Ramos (cell line): ENCODE measurements around the gene ADI1.
"Not testable (repeated sequence)": the region's sequence is repeated elsewhere in the genome, so short reads cannot be mapped to it uniquely, and the experiment has no call there.

Experiments
- in situ Hi-C: fragments of 300-500 bp; cut with MboI; formaldehyde crosslinking; loops from one replicate; pipeline ENCODE4 v1.14.3; 2022; ENCODE audit warnings: low sequenced_read_pairs; ENCODE audit not compliant: unreplicated experiment

The ADI1 gene

GRCh38 chr2:3453190-3453999 lies 65.9 kb downstream of the ADI1 start:
- in situ Hi-C loops: no loop called here

- in situ Hi-C loops: no loop called here
Measured at GRCh38 chr2:3451926-3452671, 67.2 kb downstream of the ADI1 start.

GRCh38 chr2:3451169-3451568 lies 68.2 kb downstream of the ADI1 start:
- in situ Hi-C loops: no loop called here

GRCh38 chr2:3450385-3451010 lies 68.8 kb downstream of the ADI1 start:
- in situ Hi-C loops: no loop called here

GRCh38 chr2:3449936-3450335 lies 69.4 kb downstream of the ADI1 start:
- in situ Hi-C loops: no loop called here

GRCh38 chr2:3449086-3449485 lies 70.2 kb downstream of the ADI1 start:
- in situ Hi-C loops: no loop called here

GRCh38 chr2:3448441-3448911 lies 70.9 kb downstream of the ADI1 start:
- in situ Hi-C loops: not testable (repeated sequence)

- in situ Hi-C loops: no loop called here
Measured at GRCh38 chr2:3447789-3448317, 71.5 kb downstream of the ADI1 start.
